HG03439 (cell line): ENCODE data around the gene GAL3ST2.
A peak's percentile ranks its signal among the peaks of the same experiment; 100 is the strongest.
"Not testable (repeated sequence)": the region's sequence is repeated elsewhere in the genome, so short reads cannot be mapped to it uniquely, and the experiment has no call there.

ENCODE experiments used
- ATAC-seq: cut with Tn5 transposase; IDR thresholded peaks from one replicate; pipeline ENCODE4 v1.9.1; 2021; ENCODE audit warnings: mild to moderate bottlenecking, moderate library complexity; ENCODE audit not compliant: unreplicated experiment

The GAL3ST2 gene

DNA sequence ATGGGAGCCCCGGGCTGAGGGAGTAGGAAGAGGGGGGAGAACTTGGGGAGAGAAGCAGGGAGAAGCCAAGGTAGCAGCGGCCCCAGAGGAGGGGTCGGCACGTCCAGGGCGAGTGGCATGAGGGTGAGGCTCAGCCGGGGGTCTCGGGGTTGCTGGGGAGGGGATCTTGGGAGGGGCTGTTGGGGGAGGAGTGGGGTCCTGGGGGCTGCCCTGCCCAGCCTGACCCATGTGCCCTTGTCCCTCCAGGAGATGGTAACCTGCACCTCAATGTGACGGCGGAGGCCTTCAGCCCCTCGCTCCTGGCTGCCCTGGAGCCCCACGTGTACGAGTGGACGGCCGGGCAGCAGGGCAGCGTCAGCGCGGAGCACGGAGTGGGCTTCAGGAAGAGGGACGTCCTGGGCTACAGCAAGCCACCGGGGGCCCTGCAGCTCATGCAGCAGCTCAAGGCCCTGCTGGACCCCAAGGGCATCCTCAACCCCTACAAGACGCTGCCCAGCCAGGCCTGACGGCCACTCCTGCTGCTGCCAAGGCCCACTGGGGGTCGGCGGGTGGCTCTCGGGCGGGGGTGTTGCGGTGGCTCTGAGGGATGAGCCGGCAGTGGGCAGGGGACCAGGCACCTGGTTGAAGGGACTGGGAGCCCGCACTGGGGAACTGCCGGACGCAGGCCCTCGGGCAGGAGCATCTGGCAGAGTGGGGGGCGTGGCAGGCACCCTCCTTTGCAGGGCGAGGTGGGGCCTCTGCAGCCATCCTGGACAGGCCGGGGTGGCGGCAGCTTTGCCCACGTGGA is 9.0 kb upstream of the GAL3ST2 start:
- no peak for ATAC-seq

DNA sequence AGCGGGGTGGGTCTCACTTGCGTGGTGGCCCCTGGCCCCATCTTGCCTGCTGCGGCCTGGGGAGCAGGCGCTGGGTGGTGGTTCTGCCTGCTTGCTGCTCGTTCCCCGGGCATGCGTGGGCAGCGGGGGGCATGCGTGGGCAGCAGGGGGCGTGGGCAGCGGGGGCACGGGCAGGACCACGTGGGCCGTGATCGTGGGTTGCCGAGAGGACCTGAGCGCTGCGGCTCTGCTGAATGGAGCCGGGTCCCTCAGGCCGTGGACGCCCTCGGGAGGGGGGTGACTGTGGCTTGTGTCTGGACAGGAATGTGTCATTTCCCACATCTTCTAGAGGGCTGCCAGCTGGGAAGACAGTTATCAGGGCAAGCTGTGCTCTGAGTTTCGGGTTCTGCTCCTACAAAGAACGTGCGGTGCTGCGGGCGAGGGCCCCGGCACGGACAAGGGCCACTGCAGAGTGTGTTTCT is 8.3 kb upstream of the GAL3ST2 start:
- no peak for ATAC-seq

DNA sequence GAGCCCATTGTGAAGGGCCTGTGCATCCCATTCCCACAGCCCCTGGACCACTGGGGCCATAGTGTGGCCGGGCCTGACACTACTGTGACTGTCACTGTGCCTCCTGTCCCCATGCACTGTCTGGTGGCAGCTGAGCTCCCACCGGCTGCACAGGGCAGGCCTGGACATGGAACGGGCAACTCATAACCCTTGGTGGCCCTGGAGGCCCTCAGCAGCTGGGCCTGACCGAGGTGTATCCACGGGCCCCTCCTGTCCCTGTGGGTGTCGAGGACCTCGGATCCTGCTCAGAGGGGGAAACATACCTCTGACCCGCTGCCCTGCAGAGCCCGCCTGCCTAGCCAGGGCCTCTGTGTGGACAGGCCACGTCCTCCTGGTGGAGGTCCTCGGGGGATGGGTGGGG is 7.8 kb upstream of the GAL3ST2 start:
- ATAC-seq = no peak

DNA sequence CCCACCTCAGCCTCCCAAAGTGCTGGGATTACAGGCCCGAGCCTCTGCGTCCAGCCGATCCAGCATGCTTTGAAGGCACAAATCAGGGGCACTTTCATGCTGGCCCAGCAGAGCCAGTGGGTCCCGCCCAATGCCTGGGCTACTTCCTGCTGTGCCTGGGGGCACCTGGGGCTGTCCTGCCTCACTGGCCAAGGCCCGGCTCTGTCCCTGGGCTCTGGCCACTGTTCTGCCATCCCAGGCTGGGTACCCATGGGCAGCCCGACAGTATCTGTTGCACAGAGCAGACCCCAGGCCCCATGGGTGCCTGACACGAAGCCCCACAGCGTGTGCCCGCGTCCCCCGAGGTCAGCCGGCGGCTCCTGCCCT is 6.8 kb upstream of the GAL3ST2 start:
- ATAC-seq = no peak

DNA sequence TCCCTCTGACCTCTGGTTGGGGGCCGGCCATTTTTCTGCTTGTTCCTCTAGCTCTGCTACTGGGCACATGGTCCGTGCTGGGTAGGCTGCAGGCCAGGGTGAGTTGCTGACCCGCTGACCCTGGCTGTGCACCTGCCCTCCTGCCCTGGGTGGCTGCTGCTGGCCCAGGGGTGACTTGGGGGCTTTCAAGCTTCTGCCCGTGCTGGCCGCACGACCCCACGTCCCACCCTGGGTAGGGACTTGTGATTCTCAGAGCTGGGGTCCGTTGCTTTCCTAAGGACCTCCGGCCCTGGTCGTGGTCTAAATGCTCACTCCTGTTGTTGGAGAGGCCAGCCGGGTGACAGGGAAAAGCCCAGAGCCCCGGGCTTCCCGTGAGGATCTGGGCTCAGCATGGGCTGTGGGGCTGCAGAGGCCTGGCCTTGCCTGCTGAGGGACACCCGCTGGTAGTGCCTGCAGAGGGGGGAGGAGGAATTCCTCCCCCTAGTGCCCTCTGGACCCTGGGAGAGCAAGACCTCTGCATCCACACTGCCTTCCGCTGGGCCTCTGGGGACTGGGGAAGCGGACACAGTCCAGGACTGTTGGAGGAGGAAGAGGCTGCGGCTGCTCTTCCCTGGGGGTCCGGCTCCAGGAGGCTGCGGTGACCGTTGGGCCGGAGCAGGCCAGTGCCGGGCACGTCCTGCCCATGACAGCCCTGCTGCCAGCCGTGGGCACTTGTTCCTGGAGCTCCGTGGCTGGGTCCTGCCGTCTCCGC is 6.3 kb upstream of the GAL3ST2 start:
- ATAC-seq = no peak

DNA sequence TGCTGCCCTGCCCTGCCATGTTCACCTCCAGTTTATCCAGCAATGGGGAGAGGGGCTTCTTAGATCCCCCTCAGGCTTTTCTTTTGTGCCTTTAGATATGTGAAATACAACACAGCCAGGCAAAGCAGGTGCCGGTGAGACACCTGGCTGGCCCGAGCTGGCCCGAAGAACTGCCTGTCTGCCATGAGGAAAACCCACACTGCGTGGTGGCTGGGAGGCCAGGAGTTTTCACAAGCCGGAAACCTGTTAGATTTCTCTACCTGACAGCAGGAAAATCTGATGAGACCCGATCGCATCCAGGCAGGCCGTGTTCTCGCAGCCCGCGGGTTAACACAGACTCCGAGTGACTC is 5.7 kb upstream of the GAL3ST2 start:
- no peak for ATAC-seq

DNA sequence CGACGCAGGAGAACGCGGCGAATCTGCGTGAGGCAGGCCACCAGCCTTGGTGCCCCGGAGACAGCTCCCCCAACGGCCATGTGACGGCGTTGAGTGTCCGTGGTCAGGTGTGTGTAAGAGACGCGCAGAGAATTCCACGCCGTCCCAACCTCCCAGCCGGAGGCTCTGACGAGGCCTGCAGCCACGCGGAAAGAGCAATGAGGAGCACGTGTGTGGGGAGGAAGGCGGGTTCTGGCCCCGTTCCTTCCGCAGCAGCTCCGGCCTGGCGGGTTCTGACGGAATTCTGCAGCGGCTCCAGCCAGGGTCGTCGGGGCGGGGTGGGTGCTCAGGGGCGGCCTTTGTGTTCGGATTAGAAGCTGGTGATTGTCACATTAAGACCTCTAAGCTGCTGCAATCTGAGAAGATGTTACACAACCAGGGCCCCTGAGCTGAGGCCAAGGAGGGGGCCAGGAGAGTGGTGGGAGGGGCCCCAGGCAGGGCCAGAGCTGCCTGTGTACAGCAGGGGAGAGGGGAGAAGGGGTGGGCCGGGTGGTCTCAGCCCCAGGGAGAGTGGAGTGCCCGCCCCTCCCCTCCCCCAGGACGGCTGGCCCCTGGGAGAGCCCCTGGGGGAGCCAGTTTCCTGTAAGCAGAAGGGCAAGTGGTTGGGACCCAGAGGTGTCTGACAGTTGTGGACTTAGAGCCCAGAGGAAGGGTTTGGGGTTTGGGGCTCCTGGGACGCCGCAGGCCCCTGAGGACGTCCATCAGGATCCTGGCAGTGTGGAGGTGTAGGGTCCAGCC is 5.1 kb upstream of the GAL3ST2 start:
- no peak for ATAC-seq

DNA sequence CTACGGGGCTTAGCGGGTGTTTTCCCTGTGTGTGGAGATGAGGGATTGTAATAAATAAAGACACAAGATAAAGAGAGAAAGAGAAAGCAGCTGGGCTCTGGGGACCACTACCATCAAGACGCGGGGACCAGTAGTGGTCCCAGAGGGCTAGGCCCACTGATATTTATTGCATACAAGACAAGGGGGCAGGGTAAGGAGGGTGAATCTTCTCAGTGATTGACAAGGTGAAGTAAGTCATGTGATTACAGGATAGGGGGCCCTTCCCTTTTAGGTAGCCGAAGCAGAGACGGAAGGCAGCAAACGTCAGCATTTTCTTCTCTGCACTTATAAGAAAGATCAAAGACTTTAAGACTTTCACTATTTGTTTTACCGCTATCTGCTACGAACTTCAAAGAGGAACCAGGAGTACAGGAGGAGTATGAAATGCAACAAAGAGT is 4.5 kb upstream of the GAL3ST2 start:
- no peak for ATAC-seq

DNA sequence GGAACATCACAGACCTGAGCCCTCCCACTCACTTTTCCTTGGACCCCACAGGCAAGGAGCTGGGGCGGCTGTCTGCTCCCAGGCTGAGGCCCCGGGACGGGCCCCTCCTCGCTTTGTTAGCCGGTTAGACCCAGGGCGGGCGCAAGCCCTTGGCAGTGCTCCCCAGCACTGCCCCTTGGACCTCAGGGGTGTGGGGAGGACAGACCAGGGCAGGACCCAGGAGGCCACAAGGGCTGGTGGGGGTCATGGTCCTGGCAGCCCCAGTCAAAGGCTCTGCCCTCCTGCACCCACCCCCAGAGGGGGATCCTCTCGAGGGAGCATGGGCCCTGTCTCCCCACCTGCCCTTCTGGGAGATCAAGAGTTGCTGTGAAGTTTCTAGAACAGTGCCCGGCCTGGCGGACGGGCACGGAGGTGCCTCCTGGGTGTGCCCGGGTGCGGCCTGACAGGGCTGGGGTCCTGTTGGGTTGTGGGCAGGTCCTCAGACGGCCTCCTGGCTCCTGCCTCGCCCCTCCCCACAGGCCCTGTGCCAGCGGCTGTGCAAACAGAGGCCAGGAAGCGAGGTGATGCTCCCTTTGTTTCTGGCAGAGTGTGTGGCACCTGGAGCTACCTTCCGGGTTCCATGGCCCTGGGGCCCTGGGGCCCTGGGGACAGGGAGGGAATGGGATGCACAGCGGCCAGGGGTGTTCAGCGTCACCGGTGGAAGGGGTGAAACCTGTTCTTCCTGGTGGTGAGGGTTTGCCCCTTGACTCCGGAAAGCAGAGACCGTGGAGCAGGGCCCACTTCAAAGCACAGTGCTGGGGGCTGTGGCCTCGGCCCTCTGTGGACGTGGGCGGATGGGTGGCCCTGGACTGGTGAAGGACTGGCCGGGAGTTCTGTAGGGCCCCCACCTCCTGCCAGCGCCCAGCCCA is 2.9 kb upstream of the GAL3ST2 start:
- no peak for ATAC-seq

DNA sequence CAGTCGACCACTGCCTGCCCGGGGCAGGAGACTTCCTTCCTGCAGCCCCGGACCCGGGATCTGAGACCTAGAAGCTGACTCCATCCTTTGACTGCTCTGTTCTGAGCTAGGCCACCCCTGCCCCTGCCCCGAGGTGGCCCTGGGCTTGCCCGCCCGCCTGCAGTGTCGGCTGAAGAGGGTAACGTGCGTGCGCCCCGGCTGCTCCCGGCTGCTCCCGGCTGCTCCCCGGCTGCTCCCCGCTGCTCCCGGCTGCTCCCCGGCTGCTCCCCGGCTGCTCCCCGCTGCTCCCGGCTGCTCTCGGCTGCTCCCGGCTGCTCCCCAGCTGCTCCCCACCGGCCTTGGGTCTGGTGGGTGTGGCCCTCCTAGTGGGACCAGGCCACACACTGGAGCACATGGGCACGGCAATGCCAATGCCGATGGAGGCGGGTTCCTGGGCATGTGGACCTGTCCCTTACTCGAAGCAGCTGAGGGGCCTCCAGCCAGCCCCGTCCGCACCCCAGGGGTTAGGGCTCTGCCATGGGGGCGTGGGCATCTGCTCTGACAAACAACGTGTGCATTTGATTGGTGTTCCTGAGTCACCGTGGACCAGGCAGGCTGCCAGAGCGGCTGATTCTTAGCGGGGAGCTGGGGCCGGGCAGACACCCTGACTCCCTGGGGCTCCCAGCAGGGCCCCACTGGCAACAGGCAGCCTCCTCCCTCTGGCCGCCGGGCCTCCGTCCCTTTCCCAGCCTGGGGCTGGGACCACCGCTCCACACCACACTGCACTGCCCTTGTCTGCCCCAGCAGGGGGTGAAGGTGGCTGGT is 2.0 kb upstream of the GAL3ST2 start:
- ATAC-seq = no peak

DNA sequence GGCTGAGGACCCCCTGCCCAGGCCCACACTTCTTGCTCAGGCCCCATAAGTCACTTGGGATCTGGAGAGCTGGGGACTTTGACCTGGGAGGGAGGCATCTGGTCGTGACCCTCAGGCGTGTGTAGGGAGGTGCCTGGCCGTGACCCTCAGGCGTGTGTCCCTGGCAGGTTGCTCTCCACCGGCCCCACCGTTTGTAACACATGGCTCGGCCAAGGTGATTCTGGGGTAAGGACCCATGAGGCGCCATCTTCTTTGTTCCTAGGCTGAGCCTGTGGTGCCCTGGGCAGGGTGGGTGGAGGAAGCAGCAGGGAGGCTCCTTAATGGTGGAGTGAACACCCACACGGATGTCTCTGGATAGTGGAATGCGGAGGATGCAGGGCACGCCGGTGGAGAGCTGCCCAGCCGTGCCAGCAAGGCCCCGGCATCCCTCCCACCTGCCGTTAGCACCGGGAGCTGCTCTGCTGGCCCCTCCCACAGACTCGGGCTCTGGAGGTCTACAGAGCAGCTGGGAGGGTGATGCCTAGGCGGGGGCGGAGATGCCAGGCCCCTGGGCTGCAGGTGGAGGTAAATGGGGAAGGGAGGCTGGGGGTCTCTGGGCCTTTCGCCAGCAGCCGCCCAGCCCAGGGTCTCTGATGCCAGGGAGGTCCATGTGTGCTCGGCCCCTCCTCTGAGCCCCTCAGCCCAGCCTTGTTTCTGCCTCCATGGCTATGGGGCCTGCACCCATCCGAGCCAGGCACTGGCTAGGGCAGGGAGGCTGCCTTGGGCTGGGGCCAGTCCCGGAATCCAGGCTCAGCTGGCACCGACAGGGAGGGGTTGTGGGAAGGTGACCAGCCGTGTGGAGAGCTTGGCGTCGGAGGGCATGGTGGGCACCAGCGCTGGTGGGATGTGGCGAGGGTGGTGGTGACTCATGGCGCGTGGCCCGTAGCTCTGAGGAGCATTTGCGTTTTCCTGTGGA is 1.1 kb upstream of the GAL3ST2 start:
- ATAC-seq = no peak

DNA sequence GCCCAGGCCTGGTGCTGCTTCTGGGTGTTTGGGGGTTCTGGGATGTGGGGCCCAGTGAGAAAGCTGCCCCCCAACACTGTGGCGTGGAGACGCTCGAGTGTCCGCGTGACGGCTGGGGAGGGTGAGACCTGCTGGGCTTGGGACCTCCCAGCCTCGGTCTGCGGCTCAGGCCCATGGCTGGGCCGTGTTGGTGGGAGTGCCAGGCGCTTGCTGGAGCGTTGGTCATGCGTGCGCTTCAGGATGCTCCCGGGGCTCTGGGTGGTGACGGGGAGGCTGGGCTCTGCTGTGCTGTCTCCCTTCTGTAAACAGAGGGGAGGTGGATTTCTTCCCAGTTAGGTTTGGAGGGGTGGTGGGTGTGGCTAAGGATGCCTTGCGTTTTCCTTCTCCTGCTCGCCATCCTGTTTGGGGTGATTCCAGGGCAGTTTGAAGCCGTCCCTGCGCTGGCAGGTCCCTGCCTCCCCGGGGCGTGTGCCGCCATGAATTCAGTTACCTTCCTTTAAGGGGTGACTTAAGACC is 606 bp downstream of the GAL3ST2 start:
- ATAC-seq = no peak

DNA sequence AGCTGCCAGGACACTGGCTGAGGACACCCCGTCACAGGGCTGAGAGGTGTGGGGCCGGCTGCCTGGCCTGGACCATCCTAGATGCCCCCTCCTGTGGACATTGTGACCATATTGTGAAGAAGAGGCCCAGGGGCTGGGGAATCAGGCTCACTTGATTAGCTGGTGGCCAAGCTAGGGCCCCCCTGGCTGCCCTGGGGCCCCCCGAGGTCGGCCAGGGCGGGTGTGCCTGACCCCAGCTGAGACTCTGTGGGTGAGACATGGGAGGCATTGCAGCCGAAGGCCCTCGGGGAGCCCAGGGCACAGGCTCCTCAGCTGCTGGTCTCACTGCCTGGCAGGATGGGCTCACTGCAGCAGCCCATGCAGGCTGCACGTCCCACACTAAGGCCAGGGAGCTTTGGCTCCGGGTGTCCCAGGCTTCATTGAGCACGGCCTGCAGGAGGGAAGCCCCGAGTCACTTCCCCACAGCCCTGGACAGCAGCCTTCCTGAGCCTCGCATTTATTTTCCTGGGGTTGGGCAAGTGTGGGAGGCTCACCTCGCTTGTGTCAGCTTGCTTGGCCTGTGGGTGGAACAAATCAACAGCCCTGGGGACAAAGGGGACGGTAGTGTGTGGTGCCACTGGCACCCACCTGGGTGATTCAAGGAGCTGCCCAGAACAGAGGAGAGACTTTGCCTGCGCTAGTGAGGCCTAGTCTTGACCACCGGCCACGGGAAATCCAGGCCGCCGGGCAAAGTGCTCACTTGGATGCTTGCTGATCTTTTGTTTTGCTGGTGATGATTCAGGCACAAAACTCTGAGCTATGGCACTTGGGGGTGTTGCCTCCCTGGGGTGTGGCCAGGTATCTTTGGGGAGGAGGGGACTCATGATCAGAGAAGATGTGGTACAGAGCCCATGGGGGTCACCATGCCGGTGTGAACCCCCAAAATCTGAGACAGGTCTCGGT is 1.3 kb downstream of the GAL3ST2 start:
- ATAC-seq = no peak

DNA sequence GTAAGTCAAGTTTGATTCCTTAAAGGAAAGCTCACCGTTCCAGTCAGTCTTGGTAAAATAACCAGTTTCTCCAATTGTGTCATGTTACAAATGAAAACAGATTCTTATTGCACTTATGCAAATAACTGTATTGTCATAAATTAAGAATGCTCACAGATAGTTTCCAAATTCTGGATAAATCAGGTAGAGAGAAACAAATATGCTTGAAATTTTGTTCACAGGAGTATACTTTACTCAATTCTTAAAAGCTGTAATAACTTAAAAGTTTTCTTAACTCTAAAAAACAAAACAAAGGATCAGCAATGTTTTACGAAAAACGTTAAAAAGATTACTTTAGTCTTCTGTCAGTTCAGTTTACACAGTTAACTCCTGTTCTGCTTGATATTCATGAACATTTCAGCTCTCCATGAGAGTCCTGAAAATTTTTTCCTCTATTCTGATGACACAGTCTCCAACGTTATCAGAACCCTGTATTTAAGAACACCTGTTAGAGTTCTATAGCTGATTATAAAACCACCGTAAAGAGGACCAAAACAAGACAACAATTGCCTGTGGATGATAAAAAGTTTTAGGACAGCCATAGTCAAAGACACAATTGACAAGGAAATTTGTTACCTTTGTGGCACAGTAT is 4.4 kb downstream of the GAL3ST2 start:
- ATAC-seq = no peak

DNA sequence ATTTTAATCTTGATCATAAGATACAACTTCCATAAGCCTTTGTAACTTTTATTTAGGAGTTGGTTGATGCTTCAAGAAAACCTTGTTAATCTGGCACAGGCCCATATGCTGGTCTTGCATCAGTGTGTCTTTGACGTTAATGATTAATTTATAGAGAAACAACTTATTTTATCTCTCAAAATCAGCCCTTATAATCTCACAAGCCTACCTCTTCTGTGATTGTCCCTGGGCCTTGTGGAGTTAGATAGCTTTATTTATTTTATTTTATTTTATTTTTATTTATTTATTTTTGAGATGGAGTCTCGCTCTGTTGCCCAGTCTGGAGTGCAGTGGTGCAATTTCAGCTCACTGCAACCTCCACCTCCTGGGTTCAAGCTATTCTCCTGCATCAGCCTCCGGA is 5.4 kb downstream of the GAL3ST2 start:
- ATAC-seq = not testable (repeated sequence)

DNA sequence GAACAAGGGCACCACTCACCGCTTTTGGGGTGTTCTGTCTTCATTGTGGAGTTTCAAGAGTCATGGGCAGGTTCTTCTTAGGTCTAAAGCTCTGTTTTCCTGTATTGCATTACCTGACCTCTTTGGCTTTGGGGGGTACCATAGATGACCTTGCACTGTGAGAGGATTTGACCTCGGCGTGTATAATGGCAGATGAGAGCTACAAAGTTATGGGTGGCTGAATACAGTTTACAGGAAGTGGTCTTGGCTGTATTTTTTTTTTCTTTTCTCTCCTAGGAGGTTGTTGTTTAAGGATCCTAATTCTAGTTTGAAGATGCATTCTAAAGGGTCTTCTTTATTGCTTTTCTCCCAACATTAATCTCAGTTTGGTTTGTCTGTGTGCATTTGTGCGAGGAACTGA is 11.5 kb downstream of the GAL3ST2 start:
- no peak for ATAC-seq

DNA sequence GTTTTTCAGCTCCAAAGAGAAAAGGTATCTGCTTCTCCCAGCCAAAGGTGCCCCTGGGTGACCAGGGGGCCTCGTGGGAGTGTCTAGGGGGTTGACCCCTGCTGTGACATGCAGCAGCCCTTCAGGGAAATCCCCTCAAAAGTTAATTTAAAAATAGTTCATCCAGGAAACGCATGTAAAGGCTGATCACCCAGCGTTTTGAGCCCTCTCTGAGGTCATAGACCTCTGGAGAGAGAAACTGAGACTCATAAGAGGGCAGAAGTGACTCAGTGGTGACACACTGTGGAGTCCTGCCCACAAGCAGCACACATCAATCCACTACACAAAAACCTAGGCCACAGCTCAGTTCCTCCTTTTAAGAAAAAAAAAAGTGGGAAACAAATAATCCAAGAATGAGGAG is 11.9 kb downstream of the GAL3ST2 start:
- peak; percentile 77 for ATAC-seq
